ENCODE data around the gene UCP2. TPM values are rescaled to one million over a fixed set of nuclear protein-coding genes. Genes with fewer than 3 reads are reported as not detected.

Gene UCP2
- total and polyA plus RNA-seq, 2 experiments from 2014 or later, result 60.1 to 76.9 TPM

DNA sequence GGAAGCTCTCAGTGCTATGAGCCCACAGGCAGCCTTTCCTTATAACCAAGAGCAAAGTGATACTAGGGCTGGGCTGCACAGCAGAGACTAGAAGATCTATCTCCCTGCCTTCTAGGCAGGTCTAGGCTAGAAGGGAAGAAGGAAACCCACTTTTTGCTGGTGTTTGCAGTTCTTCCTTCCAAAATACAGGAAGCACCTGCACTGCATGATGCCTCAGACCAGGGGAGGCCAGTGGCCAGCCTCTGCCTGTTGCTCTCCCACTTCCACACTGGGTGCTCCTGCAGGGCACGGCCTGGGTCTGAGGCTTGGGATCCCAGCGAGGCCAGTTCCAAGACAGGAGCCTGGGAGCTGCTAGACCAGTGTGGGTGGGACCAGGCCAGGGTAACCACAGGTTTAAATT lies 32.2 kb upstream of the UCP2 start:
- Histone ChIP-seq H3K36me3 (ENCODE audit: insufficient read depth) (no peaks in the 10 kb centered on the region), H3K4me1 (ENCODE audit: insufficient read depth) (0 out of 2 replicates have a peak, but pooled peaks cover 3% of the 10 kb centered on the region), H3K79me2 (replicated peaks; ENCODE audit: insufficient read depth) (no peaks in the 10 kb centered on the region), H3K27ac (ENCODE audit: low read depth) (no peak overlapping the region), H3F3A (replicated peaks; ENCODE audit: low read depth) (no peaks in the 10 kb centered on the region), H3K27me3 (ENCODE audit: insufficient read depth) (no peaks in the 10 kb centered on the region), H4K20me1 (replicated peaks; ENCODE audit: insufficient read depth) (no peaks in the 10 kb centered on the region), H3K4me2 (no peak overlapping the region), H2AFZ (no peak overlapping the region), H3K9me2 (ENCODE audit: insufficient read depth) (no peaks in the 10 kb centered on the region; the same call in 1 of the 2 replicates), H3K4me3 (no peak overlapping the region)
- H3K4me3 Mint-ChIP-seq, result no peak overlapping the region
- peaks cover 16% of the 10 kb centered on the region for H3K36me3 Mint-ChIP-seq (ENCODE audit: low read depth)
- TF ChIP-seq, protein P1, sequence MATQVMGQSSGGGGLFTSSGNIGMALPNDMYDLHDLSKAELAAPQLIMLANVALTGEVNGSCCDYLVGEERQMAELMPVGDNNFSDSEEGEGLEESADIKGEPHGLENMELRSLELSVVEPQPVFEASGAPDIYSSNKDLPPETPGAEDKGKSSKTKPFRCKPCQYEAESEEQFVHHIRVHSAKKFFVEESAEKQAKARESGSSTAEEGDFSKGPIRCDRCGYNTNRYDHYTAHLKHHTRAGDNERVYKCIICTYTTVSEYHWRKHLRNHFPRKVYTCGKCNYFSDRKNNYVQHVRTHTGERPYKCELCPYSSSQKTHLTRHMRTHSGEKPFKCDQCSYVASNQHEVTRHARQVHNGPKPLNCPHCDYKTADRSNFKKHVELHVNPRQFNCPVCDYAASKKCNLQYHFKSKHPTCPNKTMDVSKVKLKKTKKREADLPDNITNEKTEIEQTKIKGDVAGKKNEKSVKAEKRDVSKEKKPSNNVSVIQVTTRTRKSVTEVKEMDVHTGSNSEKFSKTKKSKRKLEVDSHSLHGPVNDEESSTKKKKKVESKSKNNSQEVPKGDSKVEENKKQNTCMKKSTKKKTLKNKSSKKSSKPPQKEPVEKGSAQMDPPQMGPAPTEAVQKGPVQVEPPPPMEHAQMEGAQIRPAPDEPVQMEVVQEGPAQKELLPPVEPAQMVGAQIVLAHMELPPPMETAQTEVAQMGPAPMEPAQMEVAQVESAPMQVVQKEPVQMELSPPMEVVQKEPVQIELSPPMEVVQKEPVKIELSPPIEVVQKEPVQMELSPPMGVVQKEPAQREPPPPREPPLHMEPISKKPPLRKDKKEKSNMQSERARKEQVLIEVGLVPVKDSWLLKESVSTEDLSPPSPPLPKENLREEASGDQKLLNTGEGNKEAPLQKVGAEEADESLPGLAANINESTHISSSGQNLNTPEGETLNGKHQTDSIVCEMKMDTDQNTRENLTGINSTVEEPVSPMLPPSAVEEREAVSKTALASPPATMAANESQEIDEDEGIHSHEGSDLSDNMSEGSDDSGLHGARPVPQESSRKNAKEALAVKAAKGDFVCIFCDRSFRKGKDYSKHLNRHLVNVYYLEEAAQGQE (IDR thresholded peaks at IDR 0.05; ENCODE audit: unreplicated experiment), result no peak
- TF ChIP-seq ZNF114 (CRISPR knock-in tag; IDR thresholded peaks at IDR 0.05) (no peak), EZH2phosphoT487 (IDR thresholded peaks at IDR 0.05; ENCODE audit: unreplicated experiment) (no peak), POLR2AphosphoS5 (IDR thresholded peaks at IDR 0.05; ENCODE audit: low read depth) (no peak), NANOG (IDR thresholded peaks at IDR 0.05; ENCODE audit: borderline replicate concordance) (no peak), JUNB (IDR thresholded peaks at IDR 0.05; ENCODE audit: unreplicated experiment) (no peak), STAT1 (IDR thresholded peaks at IDR 0.05; ENCODE audit: unreplicated experiment) (no peak)
- TF ChIP-seq, protein P2, sequence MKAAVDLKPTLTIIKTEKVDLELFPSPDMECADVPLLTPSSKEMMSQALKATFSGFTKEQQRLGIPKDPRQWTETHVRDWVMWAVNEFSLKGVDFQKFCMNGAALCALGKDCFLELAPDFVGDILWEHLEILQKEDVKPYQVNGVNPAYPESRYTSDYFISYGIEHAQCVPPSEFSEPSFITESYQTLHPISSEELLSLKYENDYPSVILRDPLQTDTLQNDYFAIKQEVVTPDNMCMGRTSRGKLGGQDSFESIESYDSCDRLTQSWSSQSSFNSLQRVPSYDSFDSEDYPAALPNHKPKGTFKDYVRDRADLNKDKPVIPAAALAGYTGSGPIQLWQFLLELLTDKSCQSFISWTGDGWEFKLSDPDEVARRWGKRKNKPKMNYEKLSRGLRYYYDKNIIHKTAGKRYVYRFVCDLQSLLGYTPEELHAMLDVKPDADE (IDR thresholded peaks at IDR 0.05), result no peak
- TF ChIP-seq, protein P3, sequence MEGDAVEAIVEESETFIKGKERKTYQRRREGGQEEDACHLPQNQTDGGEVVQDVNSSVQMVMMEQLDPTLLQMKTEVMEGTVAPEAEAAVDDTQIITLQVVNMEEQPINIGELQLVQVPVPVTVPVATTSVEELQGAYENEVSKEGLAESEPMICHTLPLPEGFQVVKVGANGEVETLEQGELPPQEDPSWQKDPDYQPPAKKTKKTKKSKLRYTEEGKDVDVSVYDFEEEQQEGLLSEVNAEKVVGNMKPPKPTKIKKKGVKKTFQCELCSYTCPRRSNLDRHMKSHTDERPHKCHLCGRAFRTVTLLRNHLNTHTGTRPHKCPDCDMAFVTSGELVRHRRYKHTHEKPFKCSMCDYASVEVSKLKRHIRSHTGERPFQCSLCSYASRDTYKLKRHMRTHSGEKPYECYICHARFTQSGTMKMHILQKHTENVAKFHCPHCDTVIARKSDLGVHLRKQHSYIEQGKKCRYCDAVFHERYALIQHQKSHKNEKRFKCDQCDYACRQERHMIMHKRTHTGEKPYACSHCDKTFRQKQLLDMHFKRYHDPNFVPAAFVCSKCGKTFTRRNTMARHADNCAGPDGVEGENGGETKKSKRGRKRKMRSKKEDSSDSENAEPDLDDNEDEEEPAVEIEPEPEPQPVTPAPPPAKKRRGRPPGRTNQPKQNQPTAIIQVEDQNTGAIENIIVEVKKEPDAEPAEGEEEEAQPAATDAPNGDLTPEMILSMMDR (conservative IDR thresholded peaks at IDR 0.05; ENCODE audit: low read depth in 2 of 2), result no peak
- TF ChIP-seq, protein P4, sequence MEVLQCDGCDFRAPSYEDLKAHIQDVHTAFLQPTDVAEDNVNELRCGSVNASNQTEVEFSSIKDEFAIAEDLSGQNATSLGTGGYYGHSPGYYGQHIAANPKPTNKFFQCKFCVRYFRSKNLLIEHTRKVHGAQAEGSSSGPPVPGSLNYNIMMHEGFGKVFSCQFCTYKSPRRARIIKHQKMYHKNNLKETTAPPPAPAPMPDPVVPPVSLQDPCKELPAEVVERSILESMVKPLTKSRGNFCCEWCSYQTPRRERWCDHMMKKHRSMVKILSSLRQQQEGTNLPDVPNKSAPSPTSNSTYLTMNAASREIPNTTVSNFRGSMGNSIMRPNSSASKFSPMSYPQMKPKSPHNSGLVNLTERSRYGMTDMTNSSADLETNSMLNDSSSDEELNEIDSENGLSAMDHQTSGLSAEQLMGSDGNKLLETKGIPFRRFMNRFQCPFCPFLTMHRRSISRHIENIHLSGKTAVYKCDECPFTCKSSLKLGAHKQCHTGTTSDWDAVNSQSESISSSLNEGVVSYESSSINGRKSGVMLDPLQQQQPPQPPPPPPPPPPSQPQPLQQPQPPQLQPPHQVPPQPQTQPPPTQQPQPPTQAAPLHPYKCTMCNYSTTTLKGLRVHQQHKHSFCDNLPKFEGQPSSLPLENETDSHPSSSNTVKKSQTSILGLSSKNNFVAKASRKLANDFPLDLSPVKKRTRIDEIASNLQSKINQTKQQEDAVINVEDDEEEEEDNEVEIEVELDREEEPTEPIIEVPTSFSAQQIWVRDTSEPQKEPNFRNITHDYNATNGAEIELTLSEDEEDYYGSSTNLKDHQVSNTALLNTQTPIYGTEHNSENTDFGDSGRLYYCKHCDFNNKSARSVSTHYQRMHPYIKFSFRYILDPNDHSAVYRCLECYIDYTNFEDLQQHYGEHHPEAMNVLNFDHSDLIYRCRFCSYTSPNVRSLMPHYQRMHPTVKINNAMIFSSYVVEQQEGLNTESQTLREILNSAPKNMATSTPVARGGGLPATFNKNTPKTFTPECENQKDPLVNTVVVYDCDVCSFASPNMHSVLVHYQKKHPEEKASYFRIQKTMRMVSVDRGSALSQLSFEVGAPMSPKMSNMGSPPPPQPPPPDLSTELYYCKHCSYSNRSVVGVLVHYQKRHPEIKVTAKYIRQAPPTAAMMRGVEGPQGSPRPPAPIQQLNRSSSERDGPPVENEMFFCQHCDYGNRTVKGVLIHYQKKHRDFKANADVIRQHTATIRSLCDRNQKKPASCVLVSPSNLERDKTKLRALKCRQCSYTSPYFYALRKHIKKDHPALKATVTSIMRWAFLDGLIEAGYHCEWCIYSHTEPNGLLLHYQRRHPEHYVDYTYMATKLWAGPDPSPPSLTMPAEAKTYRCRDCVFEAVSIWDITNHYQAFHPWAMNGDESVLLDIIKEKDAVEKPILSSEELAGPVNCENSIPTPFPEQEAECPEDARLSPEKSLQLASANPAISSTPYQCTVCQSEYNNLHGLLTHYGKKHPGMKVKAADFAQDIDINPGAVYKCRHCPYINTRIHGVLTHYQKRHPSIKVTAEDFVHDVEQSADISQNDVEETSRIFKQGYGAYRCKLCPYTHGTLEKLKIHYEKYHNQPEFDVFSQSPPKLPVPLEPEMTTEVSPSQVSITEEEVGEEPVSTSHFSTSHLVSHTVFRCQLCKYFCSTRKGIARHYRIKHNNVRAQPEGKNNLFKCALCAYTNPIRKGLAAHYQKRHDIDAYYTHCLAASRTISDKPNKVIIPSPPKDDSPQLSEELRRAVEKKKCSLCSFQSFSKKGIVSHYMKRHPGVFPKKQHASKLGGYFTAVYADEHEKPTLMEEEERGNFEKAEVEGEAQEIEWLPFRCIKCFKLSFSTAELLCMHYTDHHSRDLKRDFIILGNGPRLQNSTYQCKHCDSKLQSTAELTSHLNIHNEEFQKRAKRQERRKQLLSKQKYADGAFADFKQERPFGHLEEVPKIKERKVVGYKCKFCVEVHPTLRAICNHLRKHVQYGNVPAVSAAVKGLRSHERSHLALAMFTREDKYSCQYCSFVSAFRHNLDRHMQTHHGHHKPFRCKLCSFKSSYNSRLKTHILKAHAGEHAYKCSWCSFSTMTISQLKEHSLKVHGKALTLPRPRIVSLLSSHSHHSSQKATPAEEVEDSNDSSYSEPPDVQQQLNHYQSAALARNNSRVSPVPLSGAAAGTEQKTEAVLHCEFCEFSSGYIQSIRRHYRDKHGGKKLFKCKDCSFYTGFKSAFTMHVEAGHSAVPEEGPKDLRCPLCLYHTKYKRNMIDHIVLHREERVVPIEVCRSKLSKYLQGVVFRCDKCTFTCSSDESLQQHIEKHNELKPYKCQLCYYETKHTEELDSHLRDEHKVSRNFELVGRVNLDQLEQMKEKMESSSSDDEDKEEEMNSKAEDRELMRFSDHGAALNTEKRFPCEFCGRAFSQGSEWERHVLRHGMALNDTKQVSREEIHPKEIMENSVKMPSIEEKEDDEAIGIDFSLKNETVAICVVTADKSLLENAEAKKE (CRISPR knock-in tag; IDR thresholded peaks at IDR 0.05), result no peak
- peaks cover 10% of the 10 kb centered on the region; the same call in 2 of the 3 replicates for H3K4me1 Mint-ChIP-seq
- ATAC-seq, result no peak
- H3K27ac Mint-ChIP-seq, result no peak overlapping the region
- H3K9me3 Mint-ChIP-seq, result no peaks in the 10 kb centered on the region
- peaks cover 4% of the 10 kb centered on the region for H3K27me3 Mint-ChIP-seq (ENCODE audit: insufficient read depth, low read depth, poor library complexity)
- no peak for DNase-seq (ENCODE audit: low spot score)

All from GM23338 (cell line).